ENCODE results near the gene SPARCL1. TPM values are rescaled to one million over a fixed set of nuclear protein-coding genes. Genes with fewer than 3 reads are reported as not detected.

The SPARCL1 gene
- polyA plus RNA-seq, 1 donor (not counting 4 experiments of a cell fraction or from before 2014, with no cell fraction given), result not detected

GRCh38 chr4:87500092-87500462 is 29.1 kb downstream of the SPARCL1 start:
- no peaks in the 10 kb centered on the region for H3K4me1 ChIP-seq (ENCODE audit: control insufficient read depth, extremely low read depth, insufficient read depth, low read length)
- no peaks in the 10 kb centered on the region for H3K9me3 ChIP-seq (ENCODE audit: control insufficient read depth, low read depth, low read length)
- no peaks in the 10 kb centered on the region for H3K9me1 ChIP-seq (ENCODE audit: control insufficient read depth, extremely low read depth, insufficient read depth, low read length)
- no peak for TF ChIP-seq CTCF (optimal IDR thresholded peaks at IDR 0.05 in 1 of 3, IDR thresholded peaks at IDR 0.05 in 1 of 3, conservative IDR thresholded peaks at IDR 0.05 in 1 of 3; ENCODE audit: extremely low read depth in 1 of 3, insufficient read depth in 2 of 3, low read length in 3 of 3)
- no peak for TF ChIP-seq EZH2 (IDR thresholded peaks at IDR 0.05; ENCODE audit: low read length)
- H3K27ac ChIP-seq (ENCODE audit: control insufficient read depth, insufficient read depth, low read length), result no peak overlapping the region
- DNase-seq (ENCODE audit: low read depth, low spot score) (no peak), FAIRE-seq (no peak)
- H3K36me3 ChIP-seq (ENCODE audit: control insufficient read depth in 2 of 2, extremely low read depth in 1 of 2, insufficient read depth in 2 of 2, low read length in 2 of 2), result no peaks in the 10 kb centered on the region
- H3K9ac ChIP-seq (ENCODE audit: control insufficient read depth, extremely low read depth, insufficient read depth, low read length), result no peak overlapping the region
- no peaks in the 10 kb centered on the region for H3K27me3 ChIP-seq (ENCODE audit: control insufficient read depth, extremely low read depth, insufficient read depth, low read length)
- H2AFZ ChIP-seq (ENCODE audit: control insufficient read depth, low read length), result no peak overlapping the region
- dilution Hi-C loops (cut with MboI; ENCODE audit: extremely low pct_ligation_motif_present, low sequenced_read_pairs), result no loop called here
- no peaks in the 10 kb centered on the region for H4K20me1 ChIP-seq (ENCODE audit: control insufficient read depth, extremely low read depth, insufficient read depth, low read length)
- H3K4me3 ChIP-seq (ENCODE audit: control insufficient read depth in 2 of 3, extremely low read depth in 1 of 3, insufficient read depth in 2 of 3, low read depth in 1 of 3, low read length in 3 of 3), result no peak overlapping the region
- no peaks in the 10 kb centered on the region for H3K79me2 ChIP-seq (ENCODE audit: control insufficient read depth, insufficient read depth, low read length)
- no peak overlapping the region for H3K4me2 ChIP-seq (ENCODE audit: control insufficient read depth, extremely low read depth, insufficient read depth, low read depth, low read length)

- H4K20me1 ChIP-seq (ENCODE audit: control insufficient read depth, extremely low read depth, insufficient read depth, low read length), result no peaks in the 10 kb centered on the region
- no peak overlapping the region for H3K27ac ChIP-seq (ENCODE audit: control insufficient read depth, insufficient read depth, low read length)
- no peaks in the 10 kb centered on the region for H3K9me3 ChIP-seq (ENCODE audit: control insufficient read depth, low read depth, low read length)
- no peaks in the 10 kb centered on the region for H3K36me3 ChIP-seq (ENCODE audit: control insufficient read depth in 2 of 2, extremely low read depth in 1 of 2, insufficient read depth in 2 of 2, low read length in 2 of 2)
- no peak overlapping the region for H3K4me3 ChIP-seq (ENCODE audit: control insufficient read depth in 2 of 3, extremely low read depth in 1 of 3, insufficient read depth in 2 of 3, low read depth in 1 of 3, low read length in 3 of 3)
- H3K9me1 ChIP-seq (ENCODE audit: control insufficient read depth, extremely low read depth, insufficient read depth, low read length), result no peaks in the 10 kb centered on the region
- no peak overlapping the region for H2AFZ ChIP-seq (ENCODE audit: control insufficient read depth, low read length)
- dilution Hi-C loops (cut with MboI; ENCODE audit: extremely low pct_ligation_motif_present, low sequenced_read_pairs), result no loop called here
- TF ChIP-seq EZH2 (IDR thresholded peaks at IDR 0.05; ENCODE audit: low read length), result no peak
- TF ChIP-seq CTCF (optimal IDR thresholded peaks at IDR 0.05 in 1 of 3, IDR thresholded peaks at IDR 0.05 in 1 of 3, conservative IDR thresholded peaks at IDR 0.05 in 1 of 3; ENCODE audit: extremely low read depth in 1 of 3, insufficient read depth in 2 of 3, low read length in 3 of 3), result no peak
- no peaks in the 10 kb centered on the region for H3K79me2 ChIP-seq (ENCODE audit: control insufficient read depth, insufficient read depth, low read length)
- no peaks in the 10 kb centered on the region for H3K4me1 ChIP-seq (ENCODE audit: control insufficient read depth, extremely low read depth, insufficient read depth, low read length)
- no peak overlapping the region for H3K4me2 ChIP-seq (ENCODE audit: control insufficient read depth, extremely low read depth, insufficient read depth, low read depth, low read length)
- DNase-seq (ENCODE audit: low read depth, low spot score) (no peak), FAIRE-seq (no peak)
- no peak overlapping the region for H3K9ac ChIP-seq (ENCODE audit: control insufficient read depth, extremely low read depth, insufficient read depth, low read length)
- no peaks in the 10 kb centered on the region for H3K27me3 ChIP-seq (ENCODE audit: control insufficient read depth, extremely low read depth, insufficient read depth, low read length)
Observed at GRCh38 chr4:87499403-87500091, 29.6 kb downstream of the SPARCL1 start.
